IMR-90 (cell line): ENCODE results near the gene DEFB118.

Experiments used
- CEBPB ChIP-seq: IDR thresholded peaks from 2 replicates; pipeline ENCODE4 v1.6.1; 2012; ENCODE audit warnings: low read depth, low read length, improper control_type of control experiment
- FOS ChIP-seq: fragments of 150-350 bp; IDR thresholded peaks from 2 replicates; pipeline ENCODE4 v1.6.1; 2016; ENCODE audit warnings: low read depth, low read length
- POLR2A ChIP-seq: IDR thresholded peaks from 2 replicates; pipeline ENCODE4 v1.6.1; 2012; ENCODE audit warnings: mild to moderate bottlenecking, low read depth, low read length
- RAD21 ChIP-seq: IDR thresholded peaks from 2 replicates; pipeline ENCODE4 v1.6.1; 2012; ENCODE audit warnings: low read length, improper control_type of control experiment
- RCOR1 ChIP-seq: IDR thresholded peaks from 2 replicates; pipeline ENCODE4 v1.6.1; 2012; ENCODE audit warnings: mild to moderate bottlenecking, low read length, improper control_type of control experiment; ENCODE audit not compliant: insufficient replicate concordance
- SMC3 ChIP-seq: fragments of 150-350 bp; IDR thresholded peaks from 2 replicates; pipeline ENCODE4 v1.6.1; 2016; ENCODE audit warnings: low read depth, mild to moderate bottlenecking, antibody characterized with exemption, low read length, moderate library complexity
- TF ChIP-seq, protein P1 (sequence below): conservative IDR thresholded peaks from 2 replicates; pipeline ENCODE4 v1.5.1; 2012; ENCODE audit warnings: mild to moderate bottlenecking, low read depth, low read length, improper control_type of control experiment
- TF ChIP-seq, protein P2 (sequence below): fragments of 150-350 bp; IDR thresholded peaks from 2 replicates; pipeline ENCODE4 v1.6.1; 2017; ENCODE audit warnings: mild to moderate bottlenecking, antibody characterized with exemption, low read length, low read depth

DNA sequence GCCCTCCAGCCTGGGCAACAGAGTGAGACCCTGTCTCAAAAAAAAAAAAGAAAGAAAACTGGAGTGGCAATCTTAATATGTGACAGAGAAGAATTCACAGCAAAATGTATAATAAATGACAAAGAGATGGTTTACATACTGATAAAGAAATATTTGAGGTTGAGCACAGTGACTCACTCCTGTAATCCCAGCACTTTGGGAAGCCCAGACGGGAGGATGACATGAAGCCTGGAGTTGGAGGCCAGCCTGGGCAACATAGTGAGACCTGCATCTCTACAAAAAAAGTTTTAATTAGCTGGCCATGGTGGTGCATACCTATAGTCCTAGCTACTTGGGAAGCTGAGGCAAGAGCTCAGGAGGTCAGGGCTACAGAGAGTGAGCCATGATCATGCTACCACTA is 12.4 kb upstream of the DEFB118 start:
- TF ChIP-seq RAD21 = no peak
- TF ChIP-seq, protein P1, sequence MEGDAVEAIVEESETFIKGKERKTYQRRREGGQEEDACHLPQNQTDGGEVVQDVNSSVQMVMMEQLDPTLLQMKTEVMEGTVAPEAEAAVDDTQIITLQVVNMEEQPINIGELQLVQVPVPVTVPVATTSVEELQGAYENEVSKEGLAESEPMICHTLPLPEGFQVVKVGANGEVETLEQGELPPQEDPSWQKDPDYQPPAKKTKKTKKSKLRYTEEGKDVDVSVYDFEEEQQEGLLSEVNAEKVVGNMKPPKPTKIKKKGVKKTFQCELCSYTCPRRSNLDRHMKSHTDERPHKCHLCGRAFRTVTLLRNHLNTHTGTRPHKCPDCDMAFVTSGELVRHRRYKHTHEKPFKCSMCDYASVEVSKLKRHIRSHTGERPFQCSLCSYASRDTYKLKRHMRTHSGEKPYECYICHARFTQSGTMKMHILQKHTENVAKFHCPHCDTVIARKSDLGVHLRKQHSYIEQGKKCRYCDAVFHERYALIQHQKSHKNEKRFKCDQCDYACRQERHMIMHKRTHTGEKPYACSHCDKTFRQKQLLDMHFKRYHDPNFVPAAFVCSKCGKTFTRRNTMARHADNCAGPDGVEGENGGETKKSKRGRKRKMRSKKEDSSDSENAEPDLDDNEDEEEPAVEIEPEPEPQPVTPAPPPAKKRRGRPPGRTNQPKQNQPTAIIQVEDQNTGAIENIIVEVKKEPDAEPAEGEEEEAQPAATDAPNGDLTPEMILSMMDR = no peak
- TF ChIP-seq SMC3 = no peak
- no peak for TF ChIP-seq RCOR1
- no peak for TF ChIP-seq FOS
- TF ChIP-seq POLR2A = no peak
- TF ChIP-seq CEBPB = no peak
- TF ChIP-seq, protein P2, sequence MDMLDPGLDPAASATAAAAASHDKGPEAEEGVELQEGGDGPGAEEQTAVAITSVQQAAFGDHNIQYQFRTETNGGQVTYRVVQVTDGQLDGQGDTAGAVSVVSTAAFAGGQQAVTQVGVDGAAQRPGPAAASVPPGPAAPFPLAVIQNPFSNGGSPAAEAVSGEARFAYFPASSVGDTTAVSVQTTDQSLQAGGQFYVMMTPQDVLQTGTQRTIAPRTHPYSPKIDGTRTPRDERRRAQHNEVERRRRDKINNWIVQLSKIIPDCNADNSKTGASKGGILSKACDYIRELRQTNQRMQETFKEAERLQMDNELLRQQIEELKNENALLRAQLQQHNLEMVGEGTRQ = no peak
